ENCODE data around the gene PRDM16. TPM values are rescaled to one million over a fixed set of nuclear protein-coding genes. Genes with fewer than 3 reads are reported as not detected.

PRDM16 gene
- total RNA-seq, 1 experiment from 2014 or later = not detected

DNA sequence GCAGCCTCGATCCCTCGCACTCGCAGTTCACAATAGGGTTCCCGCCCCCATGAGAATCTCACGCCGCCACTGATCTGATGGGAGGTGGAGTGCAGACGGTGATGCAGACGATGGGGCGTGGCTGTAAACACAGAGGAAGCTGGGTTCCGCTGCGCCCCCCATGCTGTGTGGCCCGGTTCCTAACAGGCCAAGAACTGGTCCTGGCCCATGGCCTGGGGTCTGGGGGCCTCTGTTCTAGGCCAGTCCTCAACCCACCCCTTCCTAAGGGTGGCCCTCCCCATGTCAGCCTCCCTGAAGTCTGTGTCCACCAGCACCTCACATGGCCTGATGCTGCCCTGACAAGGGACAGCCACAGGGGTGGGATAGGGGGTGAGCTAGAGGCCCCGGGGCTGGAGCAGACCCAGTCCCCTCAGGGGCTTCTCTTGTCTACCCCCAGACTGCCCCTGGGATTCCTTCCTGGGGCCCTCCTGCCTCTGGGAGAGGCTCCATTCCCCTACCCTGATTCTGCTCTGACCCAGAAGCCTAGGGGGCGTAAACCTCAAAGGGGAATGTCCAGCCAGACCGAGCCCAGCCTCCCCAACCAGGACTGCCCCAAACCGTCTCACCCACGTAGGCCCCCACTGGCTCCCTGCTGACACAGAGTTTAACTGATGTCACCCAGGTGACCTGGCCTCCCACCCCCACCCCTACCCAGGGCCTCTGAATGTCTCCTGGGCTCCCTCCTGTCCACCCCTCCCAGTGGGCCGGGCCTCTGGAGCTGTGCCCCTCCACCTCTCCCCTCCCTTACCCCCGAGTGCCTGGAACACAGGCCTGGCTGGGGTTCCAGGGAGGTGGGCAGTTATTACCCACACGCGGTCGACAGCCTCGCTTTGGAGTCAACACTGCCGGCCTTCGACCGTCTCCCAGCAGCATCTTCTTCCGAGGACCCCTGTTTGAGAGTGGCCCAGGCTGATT lies 370.6 kb downstream of the PRDM16 start:
- no peaks in the 10 kb centered on the region for H3K9me3 Mint-ChIP-seq (ENCODE audit: unreplicated experiment)
- intact Hi-C loops (cut with micrococcal nuclease) = no loop called here
- H3K4me1 Mint-ChIP-seq (ENCODE audit: insufficient read depth, unreplicated experiment) = no peaks in the 10 kb centered on the region
- H3K27me3 Mint-ChIP-seq (ENCODE audit: insufficient read depth, unreplicated experiment) = peaks cover 50% of the 10 kb centered on the region
- H3K4me3 Mint-ChIP-seq (ENCODE audit: unreplicated experiment) = no peak overlapping the region
- TF ChIP-seq, protein P1, sequence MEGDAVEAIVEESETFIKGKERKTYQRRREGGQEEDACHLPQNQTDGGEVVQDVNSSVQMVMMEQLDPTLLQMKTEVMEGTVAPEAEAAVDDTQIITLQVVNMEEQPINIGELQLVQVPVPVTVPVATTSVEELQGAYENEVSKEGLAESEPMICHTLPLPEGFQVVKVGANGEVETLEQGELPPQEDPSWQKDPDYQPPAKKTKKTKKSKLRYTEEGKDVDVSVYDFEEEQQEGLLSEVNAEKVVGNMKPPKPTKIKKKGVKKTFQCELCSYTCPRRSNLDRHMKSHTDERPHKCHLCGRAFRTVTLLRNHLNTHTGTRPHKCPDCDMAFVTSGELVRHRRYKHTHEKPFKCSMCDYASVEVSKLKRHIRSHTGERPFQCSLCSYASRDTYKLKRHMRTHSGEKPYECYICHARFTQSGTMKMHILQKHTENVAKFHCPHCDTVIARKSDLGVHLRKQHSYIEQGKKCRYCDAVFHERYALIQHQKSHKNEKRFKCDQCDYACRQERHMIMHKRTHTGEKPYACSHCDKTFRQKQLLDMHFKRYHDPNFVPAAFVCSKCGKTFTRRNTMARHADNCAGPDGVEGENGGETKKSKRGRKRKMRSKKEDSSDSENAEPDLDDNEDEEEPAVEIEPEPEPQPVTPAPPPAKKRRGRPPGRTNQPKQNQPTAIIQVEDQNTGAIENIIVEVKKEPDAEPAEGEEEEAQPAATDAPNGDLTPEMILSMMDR (IDR thresholded peaks at IDR 0.05; ENCODE audit: unreplicated experiment) = no peak
- no TSS peak for BruUV-seq (replicated peaks)
- H3K36me3 Mint-ChIP-seq (ENCODE audit: insufficient read depth, unreplicated experiment) = no peaks in the 10 kb centered on the region
- no peak overlapping the region for H3K27ac Mint-ChIP-seq (ENCODE audit: low read depth, unreplicated experiment)
- DNase-seq (ENCODE audit: unreplicated experiment) = no peak
- POLR2A ChIA-PET = no interaction called here
- CTCF ChIA-PET = interaction anchor here (0.5 to 1.6 kb wide), 2 partner anchors 8 to 13 kb away, joined by 3 to 6 read pairs; no protein-coding TSS in a partner anchor

DNA sequence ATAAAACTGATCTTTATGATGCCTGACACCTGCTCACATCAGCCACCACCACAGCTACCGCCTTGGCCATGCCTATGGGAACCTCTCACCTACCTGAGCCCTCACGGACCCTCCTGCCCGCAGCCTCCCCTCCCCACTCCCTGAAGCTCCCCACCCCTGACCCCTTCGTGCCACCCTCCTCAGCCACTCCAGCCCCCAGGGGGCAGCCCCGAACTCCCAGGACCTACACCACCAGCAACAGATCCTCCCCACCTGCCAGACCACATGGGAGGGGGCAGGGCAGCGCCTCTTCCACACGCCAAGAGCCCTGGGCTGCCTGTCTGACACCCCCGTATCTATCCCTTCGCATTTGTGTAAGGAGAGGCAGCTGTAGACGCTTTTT lies 371.3 kb downstream of the PRDM16 start:
- no peak for DNase-seq (ENCODE audit: unreplicated experiment)
- intact Hi-C loops (cut with micrococcal nuclease) = no loop called here
- H3K27ac Mint-ChIP-seq (ENCODE audit: low read depth, unreplicated experiment) = no peak overlapping the region
- H3K4me1 Mint-ChIP-seq (ENCODE audit: insufficient read depth, unreplicated experiment) = no peaks in the 10 kb centered on the region
- peaks cover 50% of the 10 kb centered on the region for H3K27me3 Mint-ChIP-seq (ENCODE audit: insufficient read depth, unreplicated experiment)
- no peaks in the 10 kb centered on the region for H3K36me3 Mint-ChIP-seq (ENCODE audit: insufficient read depth, unreplicated experiment)
- no peak overlapping the region for H3K4me3 Mint-ChIP-seq (ENCODE audit: unreplicated experiment)
- H3K9me3 Mint-ChIP-seq (ENCODE audit: unreplicated experiment) = no peaks in the 10 kb centered on the region
- no TSS peak for BruUV-seq (replicated peaks)
- TF ChIP-seq, protein P1 (IDR thresholded peaks at IDR 0.05; ENCODE audit: unreplicated experiment) = no peak
- ChIA-PET CTCF (interaction anchor here (0.5 to 1.6 kb wide), 3 partner anchors 8 to 28 kb away, joined by 3 to 6 read pairs (median 4); no protein-coding TSS in a partner anchor), POLR2A (no interaction called here)

DNA sequence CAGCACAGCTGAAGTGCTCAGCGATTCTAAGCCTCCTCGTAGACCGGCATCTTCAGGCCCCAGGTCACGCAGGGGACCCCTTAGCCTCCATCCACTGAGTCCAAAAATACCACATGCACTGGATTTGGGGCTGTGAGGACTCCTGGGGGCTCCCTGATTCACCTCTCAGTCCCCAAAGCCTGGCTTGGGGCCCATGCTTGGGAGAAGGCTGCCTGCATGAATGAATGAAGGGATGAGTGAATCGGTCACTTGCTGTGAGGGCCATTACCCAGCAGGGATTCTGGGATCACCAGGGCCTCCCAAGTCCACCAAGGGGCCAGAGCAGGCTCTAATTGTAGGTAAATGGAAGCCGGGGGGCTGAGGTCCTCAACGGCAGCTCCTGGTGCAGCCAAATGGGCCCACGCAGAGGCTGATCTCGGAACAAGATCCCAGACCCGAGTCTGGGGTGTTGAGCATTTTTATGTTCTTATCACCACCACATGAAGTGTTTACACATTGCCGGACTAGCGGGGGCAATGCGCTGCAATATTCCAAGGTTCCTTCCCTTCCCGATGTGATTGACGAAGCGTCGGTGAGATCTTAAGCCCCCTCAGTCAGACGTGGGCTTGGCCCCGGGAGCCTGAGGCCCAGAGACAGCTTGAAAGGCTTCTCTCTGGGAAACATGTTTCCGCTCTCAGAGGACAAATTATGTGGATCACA lies 371.9 kb downstream of the PRDM16 start:
- H3K36me3 Mint-ChIP-seq (ENCODE audit: insufficient read depth, unreplicated experiment) = no peaks in the 10 kb centered on the region
- H3K9me3 Mint-ChIP-seq (ENCODE audit: unreplicated experiment) = no peaks in the 10 kb centered on the region
- intact Hi-C loops (cut with micrococcal nuclease) = no loop called here
- CTCF ChIA-PET = interaction anchor here (0.8 to 3.3 kb wide), 4 partner anchors 12 to 28 kb away, joined by 4 to 27 read pairs (median 8); no protein-coding TSS in a partner anchor
- H3K4me1 Mint-ChIP-seq (ENCODE audit: insufficient read depth, unreplicated experiment) = no peaks in the 10 kb centered on the region
- no TSS peak for BruUV-seq (replicated peaks)
- no peak for DNase-seq (ENCODE audit: unreplicated experiment)
- no peak overlapping the region for H3K27ac Mint-ChIP-seq (ENCODE audit: low read depth, unreplicated experiment)
- TF ChIP-seq, protein P1 (IDR thresholded peaks at IDR 0.05; ENCODE audit: unreplicated experiment) = no peak
- no peak overlapping the region for H3K4me3 Mint-ChIP-seq (ENCODE audit: unreplicated experiment)
- peaks cover 46% of the 10 kb centered on the region for H3K27me3 Mint-ChIP-seq (ENCODE audit: insufficient read depth, unreplicated experiment)
- POLR2A ChIA-PET = no interaction called here

DNA sequence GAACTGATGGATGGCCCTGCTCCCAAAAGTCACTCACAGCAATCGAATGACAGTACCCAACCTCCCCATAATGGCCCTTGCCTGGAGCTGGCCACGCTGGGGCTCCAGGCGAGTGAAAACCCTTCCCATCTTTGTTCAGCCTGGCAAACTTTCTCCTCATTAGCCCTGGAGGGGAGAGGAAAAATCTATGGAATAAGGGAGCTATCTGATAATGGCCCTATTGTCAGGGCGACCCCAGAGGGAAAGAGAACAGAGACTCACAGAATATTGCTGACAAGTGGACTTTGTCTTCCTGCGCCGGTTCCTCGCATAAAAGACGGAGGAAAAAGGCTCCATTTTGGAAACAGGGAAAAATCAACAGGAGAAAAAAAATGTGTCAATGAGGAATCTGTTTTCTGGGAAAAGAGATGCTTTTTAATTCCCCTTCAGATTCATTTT lies 372.4 kb downstream of the PRDM16 start:
- no peak overlapping the region for H3K27ac Mint-ChIP-seq (ENCODE audit: low read depth, unreplicated experiment)
- intact Hi-C loops (cut with micrococcal nuclease) = no loop called here
- no TSS peak for BruUV-seq (replicated peaks)
- no peaks in the 10 kb centered on the region for H3K9me3 Mint-ChIP-seq (ENCODE audit: unreplicated experiment)
- DNase-seq (ENCODE audit: unreplicated experiment) = no peak
- ChIA-PET CTCF (interaction anchor here (0.7 to 3.3 kb wide), 4 partner anchors 11 to 27 kb away, joined by 3 to 27 read pairs (median 8); no protein-coding TSS in a partner anchor), POLR2A (interaction anchor here (0.9 kb wide), 1 partner anchor 183 kb away, joined by 3 read pairs; no protein-coding TSS in a partner anchor)
- no peaks in the 10 kb centered on the region for H3K4me1 Mint-ChIP-seq (ENCODE audit: insufficient read depth, unreplicated experiment)
- no peaks in the 10 kb centered on the region for H3K36me3 Mint-ChIP-seq (ENCODE audit: insufficient read depth, unreplicated experiment)
- peaks cover 40% of the 10 kb centered on the region for H3K27me3 Mint-ChIP-seq (ENCODE audit: insufficient read depth, unreplicated experiment)
- TF ChIP-seq, protein P1 (IDR thresholded peaks at IDR 0.05; ENCODE audit: unreplicated experiment) = no peak
- no peak overlapping the region for H3K4me3 Mint-ChIP-seq (ENCODE audit: unreplicated experiment)

Data from MCF 10A (cell line).